Measurements from ENCODE around the gene RRBP1. TPM values are rescaled to one million over a fixed set of nuclear protein-coding genes. Genes with fewer than 3 reads are reported as not detected.

The RRBP1 gene
- total and polyA plus RNA-seq, 9 donors: 29.2 to 159 (median 83.8) TPM

DNA sequence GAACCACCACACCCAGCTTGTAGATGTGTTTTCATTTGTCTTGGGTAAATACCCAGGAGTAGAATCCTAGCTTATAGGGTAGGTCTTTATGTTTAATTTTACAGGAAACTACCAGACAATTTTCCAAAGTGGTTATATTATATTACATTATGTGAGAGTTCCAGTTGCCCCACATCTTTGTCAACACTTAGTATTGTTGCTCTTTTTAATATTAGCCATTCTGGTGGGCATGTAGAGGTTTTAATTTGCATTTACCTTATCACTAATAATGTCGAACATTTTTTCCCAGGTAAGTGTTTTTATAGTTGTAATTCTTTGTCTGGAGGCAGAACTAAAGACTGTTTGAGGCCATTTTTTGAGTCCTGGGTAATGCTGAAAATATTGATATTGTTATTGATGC lies 14.2 kb upstream of the RRBP1 start:
- intact Hi-C loops (cut with DNase I): no loop called here
- DNase-seq: no peak
- no peak overlapping the region for H3K4me3 ChIP-seq
- no peak for TF ChIP-seq EP300 (IDR thresholded peaks at IDR 0.05)
- no peak for TF ChIP-seq CTCF (IDR thresholded peaks at IDR 0.05)
- TF ChIP-seq POLR2A (IDR thresholded peaks at IDR 0.05): no peak
- no peaks in the 10 kb centered on the region for H3K4me1 ChIP-seq (ENCODE audit: insufficient read depth)
- H3K36me3 ChIP-seq: no peaks in the 10 kb centered on the region
- H3K9me3 ChIP-seq: no peaks in the 10 kb centered on the region
- WGBS, 3 donors: 83 to 89% (median 89%) methylated on average over 1 of the region's 1 CpG
- H3K27me3 ChIP-seq: no peaks in the 10 kb centered on the region
- H3K27ac ChIP-seq: no peak overlapping the region

- Histone ChIP-seq H3K27ac (no peak overlapping the region), H3K36me3 (no peaks in the 10 kb centered on the region), H3K4me3 (no peak overlapping the region), H3K9me3 (no peaks in the 10 kb centered on the region), H3K27me3 (no peaks in the 10 kb centered on the region), H3K4me1 (ENCODE audit: insufficient read depth) (no peaks in the 10 kb centered on the region)
- DNase-seq: no peak
- WGBS, 3 donors: 83 to 87% (median 85%) methylated on average over 3 of the region's 3 CpGs
- TF ChIP-seq EP300 (IDR thresholded peaks at IDR 0.05): no peak
- TF ChIP-seq CTCF (IDR thresholded peaks at IDR 0.05): no peak
- no peak for TF ChIP-seq POLR2A (IDR thresholded peaks at IDR 0.05)
- intact Hi-C loops (cut with DNase I): loop anchor here in 1 of 4 donors (5.0 kb wide), 1 partner anchor 338 kb away; no protein-coding TSS in a partner anchor
Measured at GRCh38 chr20:17694767-17695166, 12.7 kb upstream of the RRBP1 start.

GRCh38 chr20:17693444-17694001 lies 11.5 kb upstream of the RRBP1 start:
- H3K27me3 ChIP-seq: no peaks in the 10 kb centered on the region
- H3K4me1 ChIP-seq (ENCODE audit: insufficient read depth): no peaks in the 10 kb centered on the region
- TF ChIP-seq EP300 (IDR thresholded peaks at IDR 0.05): no peak
- no peak for TF ChIP-seq POLR2A (IDR thresholded peaks at IDR 0.05)
- TF ChIP-seq CTCF (IDR thresholded peaks at IDR 0.05): no peak
- H3K9me3 ChIP-seq: no peaks in the 10 kb centered on the region
- WGBS, 3 donors: 46 to 62% (median 60%) methylated on average over 18 of the region's 18 CpGs
- H3K4me3 ChIP-seq: no peak overlapping the region
- no peak for DNase-seq
- H3K36me3 ChIP-seq: no peaks in the 10 kb centered on the region
- intact Hi-C loops (cut with DNase I): loop anchor here in 1 of 4 donors (5.0 kb wide), 1 partner anchor 339 kb away; no protein-coding TSS in a partner anchor
- no peak overlapping the region for H3K27ac ChIP-seq

- H3K4me1 ChIP-seq (ENCODE audit: insufficient read depth): no peaks in the 10 kb centered on the region
- no peaks in the 10 kb centered on the region for H3K9me3 ChIP-seq
- H3K36me3 ChIP-seq: no peaks in the 10 kb centered on the region
- DNase-seq: no peak
- intact Hi-C loops (cut with DNase I): loop anchor here in 1 of 4 donors (5.0 kb wide), 1 partner anchor 341 kb away; no protein-coding TSS in a partner anchor
- 69 to 71% (median 69%) methylated on average over 2 of the region's 2 CpGs for WGBS, 3 donors
- TF ChIP-seq EP300 (IDR thresholded peaks at IDR 0.05) (no peak), POLR2A (IDR thresholded peaks at IDR 0.05) (no peak), CTCF (IDR thresholded peaks at IDR 0.05) (no peak)
- H3K27me3 ChIP-seq: no peaks in the 10 kb centered on the region
- no peak overlapping the region for H3K27ac ChIP-seq
- no peak overlapping the region for H3K4me3 ChIP-seq
Measured at GRCh38 chr20:17691758-17692157, 9.7 kb upstream of the RRBP1 start.
